ENCODE measurements around the gene PLOD2. TPM values are rescaled to one million over a fixed set of nuclear protein-coding genes. Genes with fewer than 3 reads are reported as not detected.

The PLOD2 gene
- 1 to 10 TPM; 1.1 to 1.3 TPM for total RNA-seq

GRCh38 chr3:146160964-146161662 is at the start of gene PLOD2:
PLOD2 (minus strand) TSS chr3:146161184; CDS start chr3:146160989, 195 bp downstream.
- peaks cover 53% of the 10 kb centered on the region for H3K27me3 Mint-ChIP-seq
- intact Hi-C loops (cut with DNase I, micrococcal nuclease), result no loop called here
- peak; percentile 81 for ATAC-seq

GRCh38 chr3:146209371-146209770 is 48.4 kb upstream of the PLOD2 start:
- POLR2A ChIA-PET, result no interaction called here
- Mint-ChIP-seq H3K27me3 (no peaks in the 10 kb centered on the region), H3K4me3 (no peak overlapping the region), H3K36me3 (ENCODE audit: low read depth) (no peaks in the 10 kb centered on the region), H3K4me1 (no peaks in the 10 kb centered on the region), H3K9me3 (ENCODE audit: low read depth) (no peaks in the 10 kb centered on the region), H3K27ac (no peak overlapping the region)
- DNase-seq (no peak), ATAC-seq (no peak)
- intact Hi-C loops (cut with DNase I, micrococcal nuclease), result no loop called here
- CTCF ChIA-PET, result no interaction called here

More at GRCh38 chr3:146160964-146161662, at the start of gene PLOD2:
- Mint-ChIP-seq H3K27ac (no peak within 1 kb of the TSS), H3K36me3 (ENCODE audit: low read depth) (no peaks in the 10 kb centered on the region), H3K4me1 (peaks cover 15% of the 10 kb centered on the region), H3K4me3 (peak within 1 kb of the TSS; percentile 56), H3K9me3 (ENCODE audit: low read depth) (no peaks in the 10 kb centered on the region)
- peak; percentile 55 for DNase-seq
- ChIA-PET CTCF (interaction anchor here (0.6 to 1.4 kb wide), 3 partner anchors 9 to 95 kb away, joined by 3 read pairs; no protein-coding TSS in a partner anchor), POLR2A (no interaction called here)

GRCh38 chr3:146203776-146204175 is 42.8 kb upstream of the PLOD2 start:
- no peak overlapping the region for H3K27ac Mint-ChIP-seq
- DNase-seq (no peak), ATAC-seq (no peak)
- H3K4me1 Mint-ChIP-seq, result no peaks in the 10 kb centered on the region
- ChIA-PET POLR2A (no interaction called here), CTCF (interaction anchor here (0.8 to 2.1 kb wide), 3 partner anchors 14 to 386 kb away, joined by 3 to 9 read pairs (median 3); no protein-coding TSS in a partner anchor)
- H3K9me3 Mint-ChIP-seq (ENCODE audit: low read depth), result no peaks in the 10 kb centered on the region
- intact Hi-C loops (cut with DNase I, micrococcal nuclease), result no loop called here
- H3K4me3 Mint-ChIP-seq, result no peak overlapping the region
- H3K36me3 Mint-ChIP-seq (ENCODE audit: low read depth), result no peaks in the 10 kb centered on the region
- peaks cover 4% of the 10 kb centered on the region for H3K27me3 Mint-ChIP-seq

- intact Hi-C loops (cut with DNase I, micrococcal nuclease), result no loop called here
- no peaks in the 10 kb centered on the region for H3K9me3 Mint-ChIP-seq (ENCODE audit: low read depth)
- no peak for DNase-seq
- H3K4me1 Mint-ChIP-seq, result no peaks in the 10 kb centered on the region
- ChIA-PET POLR2A (no interaction called here), CTCF (interaction anchor here (2.1 kb wide), 1 partner anchor 11 kb away, joined by 16 read pairs; no protein-coding TSS in a partner anchor)
- H3K36me3 Mint-ChIP-seq (ENCODE audit: low read depth), result no peaks in the 10 kb centered on the region
- H3K27ac Mint-ChIP-seq, result no peak overlapping the region
- H3K27me3 Mint-ChIP-seq, result peaks cover 7% of the 10 kb centered on the region
- no peak overlapping the region for H3K4me3 Mint-ChIP-seq
- no peak for ATAC-seq
Measured at GRCh38 chr3:146200461-146201220, 39.7 kb upstream of the PLOD2 start.

- H3K4me3 Mint-ChIP-seq, result no peak overlapping the region
- intact Hi-C loops (cut with DNase I, micrococcal nuclease), result no loop called here
- H3K4me1 Mint-ChIP-seq, result no peaks in the 10 kb centered on the region
- DNase-seq (no peak), ATAC-seq (no peak)
- CTCF ChIA-PET, result interaction anchor here (2.1 kb wide), 1 partner anchor 11 kb away, joined by 16 read pairs; no protein-coding TSS in a partner anchor
- H3K27me3 Mint-ChIP-seq, result peaks cover 7% of the 10 kb centered on the region
- no peaks in the 10 kb centered on the region for H3K9me3 Mint-ChIP-seq (ENCODE audit: low read depth)
- no peaks in the 10 kb centered on the region for H3K36me3 Mint-ChIP-seq (ENCODE audit: low read depth)
- no peak overlapping the region for H3K27ac Mint-ChIP-seq
- POLR2A ChIA-PET, result no interaction called here
Measured at GRCh38 chr3:146199762-146200161, 38.8 kb upstream of the PLOD2 start.

- ChIA-PET CTCF (interaction anchor here (0.6 to 2.5 kb wide), 3 partner anchors 8 to 573 kb away, joined by 3 to 9 read pairs (median 3); no protein-coding TSS in a partner anchor), POLR2A (no interaction called here)
- intact Hi-C loops (cut with DNase I, micrococcal nuclease), result no loop called here
- peaks cover 3% of the 10 kb centered on the region for H3K27me3 Mint-ChIP-seq
- DNase-seq (no peak), ATAC-seq (no peak)
- H3K36me3 Mint-ChIP-seq (ENCODE audit: low read depth), result no peaks in the 10 kb centered on the region
- H3K9me3 Mint-ChIP-seq (ENCODE audit: low read depth), result no peaks in the 10 kb centered on the region
- no peak overlapping the region for H3K27ac Mint-ChIP-seq
- H3K4me3 Mint-ChIP-seq, result no peak overlapping the region
- no peaks in the 10 kb centered on the region for H3K4me1 Mint-ChIP-seq
Measured at GRCh38 chr3:146196789-146197188, 35.8 kb upstream of the PLOD2 start.

- no peaks in the 10 kb centered on the region for H3K36me3 Mint-ChIP-seq (ENCODE audit: low read depth)
Measured at GRCh38 chr3:146195605-146196004, 34.6 kb upstream of the PLOD2 start.

GRCh38 chr3:146195030-146195429 is 34.0 kb upstream of the PLOD2 start:
- Mint-ChIP-seq H3K4me3 (no peak overlapping the region), H3K9me3 (ENCODE audit: low read depth) (no peaks in the 10 kb centered on the region), H3K36me3 (ENCODE audit: low read depth) (no peaks in the 10 kb centered on the region), H3K4me1 (no peaks in the 10 kb centered on the region), H3K27ac (no peak overlapping the region), H3K27me3 (peaks cover 3% of the 10 kb centered on the region)
- DNase-seq (no peak), ATAC-seq (no peak)
- intact Hi-C loops (cut with DNase I, micrococcal nuclease), result no loop called here
- ChIA-PET CTCF (interaction anchor here (0.6 to 1.6 kb wide), 2 partner anchors 9 to 383 kb away, joined by 3 to 4 read pairs; no protein-coding TSS in a partner anchor), POLR2A (no interaction called here)

More at GRCh38 chr3:146195605-146196004, 34.6 kb upstream of the PLOD2 start:
- Mint-ChIP-seq H3K4me3 (no peak overlapping the region), H3K4me1 (no peaks in the 10 kb centered on the region), H3K27ac (no peak overlapping the region), H3K27me3 (peaks cover 3% of the 10 kb centered on the region), H3K9me3 (ENCODE audit: low read depth) (no peaks in the 10 kb centered on the region)
- ATAC-seq, result no peak
- intact Hi-C loops (cut with DNase I, micrococcal nuclease), result no loop called here
- ChIA-PET POLR2A (no interaction called here), CTCF (interaction anchor here (0.6 to 1.6 kb wide), 2 partner anchors 9 to 382 kb away, joined by 3 to 4 read pairs; no protein-coding TSS in a partner anchor)
- no peak for DNase-seq

GRCh38 chr3:146191051-146191450 is 30.1 kb upstream of the PLOD2 start:
- no peaks in the 10 kb centered on the region for H3K9me3 Mint-ChIP-seq (ENCODE audit: low read depth)
- intact Hi-C loops (cut with DNase I, micrococcal nuclease), result no loop called here
- ChIA-PET POLR2A (no interaction called here), CTCF (interaction anchor here (0.7 to 2.2 kb wide), 9 partner anchors 12 to 476 kb away, joined by 3 to 9 read pairs (median 3); no protein-coding TSS in a partner anchor)
- H3K4me3 Mint-ChIP-seq, result no peak overlapping the region
- DNase-seq, result no peak
- H3K36me3 Mint-ChIP-seq (ENCODE audit: low read depth), result no peaks in the 10 kb centered on the region
- peaks cover 8% of the 10 kb centered on the region for H3K27me3 Mint-ChIP-seq
- no peak overlapping the region for H3K27ac Mint-ChIP-seq
- H3K4me1 Mint-ChIP-seq, result no peaks in the 10 kb centered on the region
- no peak for ATAC-seq

GRCh38 chr3:146189519-146190173 is 28.7 kb upstream of the PLOD2 start:
- no peaks in the 10 kb centered on the region for H3K9me3 Mint-ChIP-seq (ENCODE audit: low read depth)
- intact Hi-C loops (cut with DNase I, micrococcal nuclease), result loop anchor here (1.0 kb wide), 2 partner anchors 388 to 452 kb away; no protein-coding TSS in a partner anchor
- ATAC-seq, result peak; percentile 76
- CTCF ChIA-PET, result interaction anchor here (0.7 to 3.7 kb wide), 26 partner anchors 8 to 407 kb away, joined by 3 to 43 read pairs (median 4); no protein-coding TSS in a partner anchor
- no peak overlapping the region for H3K4me3 Mint-ChIP-seq
- no peaks in the 10 kb centered on the region for H3K4me1 Mint-ChIP-seq
- POLR2A ChIA-PET, result no interaction called here
- H3K27ac Mint-ChIP-seq, result no peak overlapping the region
- no peak for DNase-seq
- no peaks in the 10 kb centered on the region for H3K36me3 Mint-ChIP-seq (ENCODE audit: low read depth)
- peaks cover 10% of the 10 kb centered on the region for H3K27me3 Mint-ChIP-seq

GRCh38 chr3:146187334-146187950 is 26.5 kb upstream of the PLOD2 start:
- Mint-ChIP-seq H3K36me3 (ENCODE audit: low read depth) (no peaks in the 10 kb centered on the region), H3K4me3 (no peak overlapping the region), H3K4me1 (no peaks in the 10 kb centered on the region), H3K27ac (no peak overlapping the region), H3K9me3 (ENCODE audit: low read depth) (no peaks in the 10 kb centered on the region), H3K27me3 (peaks cover 18% of the 10 kb centered on the region)
- CTCF ChIA-PET, result interaction anchor here (0.8 to 3.7 kb wide), 8 partner anchors 10 to 408 kb away, joined by 3 to 43 read pairs (median 8); no protein-coding TSS in a partner anchor
- no peak for ATAC-seq
- peak; percentile 21 for DNase-seq
- intact Hi-C loops (cut with DNase I, micrococcal nuclease), result loop anchor here (1.0 to 2.0 kb wide), 2 partner anchors 122 to 411 kb away; no protein-coding TSS in a partner anchor
- POLR2A ChIA-PET, result no interaction called here
